NOMO-1 (cell line): ENCODE measurements around the gene POU5F1.
A peak's percentile ranks its signal among the peaks of the same experiment; 100 is the strongest.
"Not testable (repeated sequence)": the region's sequence is repeated elsewhere in the genome, so short reads cannot be mapped to it uniquely, and the experiment has no call there.

Experiments used
- DNase-seq, 2 experiments: peaks; one replicate each; lab custom pipeline; 2025; ENCODE audit not compliant: unreplicated experiment in 2 of 2; lab: John Stamatoyannopoulos, UW

The POU5F1 gene

GRCh38 chr6:31192431-31193105, 22.1 kb upstream of the POU5F1 start:
- peak; percentile 43 to 47 for DNase-seq

- DNase-seq: no peak
These were observed 20.0 kb upstream of the POU5F1 start for GRCh38 chr6:31190488-31190887.

- DNase-seq: not testable (repeated sequence)
These were observed 18.7 kb upstream of the POU5F1 start for GRCh38 chr6:31189223-31189622.

- no peak for DNase-seq
These were observed 17.3 kb upstream of the POU5F1 start for GRCh38 chr6:31187780-31188194.

GRCh38 chr6:31186052-31186734, 15.7 kb upstream of the POU5F1 start:
- DNase-seq: no peak

- DNase-seq: not testable (repeated sequence)
These were observed 15.2 kb upstream of the POU5F1 start for GRCh38 chr6:31185695-31186051.

- not testable (repeated sequence) for DNase-seq
These were observed 13.4 kb upstream of the POU5F1 start for GRCh38 chr6:31183859-31184258.

GRCh38 chr6:31183287-31183686, 12.8 kb upstream of the POU5F1 start:
- not testable (repeated sequence) for DNase-seq

GRCh38 chr6:31180500-31180899, 10.0 kb upstream of the POU5F1 start:
- peak in 1 of 2 experiments; percentile 21 for DNase-seq

GRCh38 chr6:31179896-31180295, 9.4 kb upstream of the POU5F1 start:
- no peak for DNase-seq

GRCh38 chr6:31179042-31179386, 8.5 kb upstream of the POU5F1 start:
- no peak for DNase-seq

- no peak for DNase-seq
These were observed 7.9 kb upstream of the POU5F1 start for GRCh38 chr6:31178143-31179041.

- DNase-seq: no peak
These were observed 5.5 kb upstream of the POU5F1 start for GRCh38 chr6:31175971-31176370.

- DNase-seq: no peak
These were observed 3.9 kb upstream of the POU5F1 start for GRCh38 chr6:31174378-31174777.

GRCh38 chr6:31173406-31173805, 2.9 kb upstream of the POU5F1 start:
- no peak for DNase-seq

GRCh38 chr6:31172973-31173384, 2.5 kb upstream of the POU5F1 start:
- DNase-seq: no peak

GRCh38 chr6:31171931-31172905, 1.7 kb upstream of the POU5F1 start:
- no peak for DNase-seq

GRCh38 chr6:31170987-31171671, 647 bp upstream of the POU5F1 start:
- DNase-seq: no peak

GRCh38 chr6:31169858-31170599, 453 bp downstream of the POU5F1 start:
- not testable (repeated sequence) for DNase-seq
